ENCODE results near the gene GALNT6.

Gene GALNT6

DNA sequence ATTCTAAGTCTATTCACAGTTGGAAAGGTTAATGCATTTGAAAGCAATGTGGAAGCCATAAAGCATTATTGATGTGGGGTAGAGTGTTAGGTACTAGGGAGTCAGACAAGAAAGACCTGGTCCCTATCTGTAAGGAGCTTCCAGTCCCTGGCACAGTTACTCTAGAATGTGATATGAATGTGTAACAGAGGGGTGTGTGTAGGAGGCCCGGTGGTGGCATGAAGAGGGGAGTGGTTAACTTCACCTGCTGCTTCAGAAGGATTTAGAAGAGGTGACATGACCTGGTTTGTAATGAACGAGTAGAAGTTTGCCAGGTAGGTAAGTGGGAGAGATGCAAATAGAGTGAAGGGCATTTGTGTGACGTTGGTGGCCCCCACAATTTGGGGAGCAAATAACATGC is 15.1 kb upstream of the GALNT6 start:
- DNase-seq (ENCODE audit: low spot score) = no peak

DNA sequence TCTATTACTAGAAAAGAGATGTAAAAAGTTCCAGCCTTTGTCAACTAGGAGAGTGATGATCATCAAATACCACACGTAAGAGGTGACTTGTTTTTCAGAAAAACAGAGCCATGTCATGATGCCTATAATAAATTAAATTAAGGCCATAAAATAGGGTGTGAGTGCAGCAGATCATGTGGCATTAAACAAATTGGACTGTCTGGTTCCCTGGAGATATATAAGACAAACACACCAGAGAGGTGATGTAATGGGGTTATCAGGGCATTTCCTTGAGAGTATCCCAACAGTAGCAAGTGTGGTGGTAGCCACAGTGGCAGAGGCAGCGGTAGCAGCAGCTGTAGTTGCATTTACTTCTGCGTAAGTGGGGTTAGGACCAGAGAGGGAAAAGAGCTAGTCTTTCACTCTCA is 14.6 kb upstream of the GALNT6 start:
- DNase-seq (ENCODE audit: low spot score) = no peak

DNA sequence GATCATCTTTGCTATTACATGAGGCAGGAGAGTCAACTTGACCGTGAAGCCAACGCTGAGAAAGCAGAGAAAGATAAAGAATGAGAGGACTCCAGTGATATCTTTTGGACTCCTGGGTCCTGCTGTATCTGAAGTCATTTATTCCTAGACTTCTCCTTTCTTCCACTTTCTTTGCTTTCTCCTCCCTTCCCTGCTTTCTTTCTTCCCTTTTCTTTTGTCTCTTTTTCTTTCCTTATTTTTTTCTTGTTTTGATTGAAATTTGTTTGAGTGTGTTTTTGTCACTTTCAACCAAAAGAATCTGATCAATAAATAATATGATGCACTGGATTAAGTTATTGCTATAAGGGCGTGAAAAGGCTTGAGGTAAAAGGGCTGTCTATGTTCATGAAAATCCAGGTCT is 13.4 kb upstream of the GALNT6 start:
- DNase-seq (ENCODE audit: low spot score) = no peak

DNA sequence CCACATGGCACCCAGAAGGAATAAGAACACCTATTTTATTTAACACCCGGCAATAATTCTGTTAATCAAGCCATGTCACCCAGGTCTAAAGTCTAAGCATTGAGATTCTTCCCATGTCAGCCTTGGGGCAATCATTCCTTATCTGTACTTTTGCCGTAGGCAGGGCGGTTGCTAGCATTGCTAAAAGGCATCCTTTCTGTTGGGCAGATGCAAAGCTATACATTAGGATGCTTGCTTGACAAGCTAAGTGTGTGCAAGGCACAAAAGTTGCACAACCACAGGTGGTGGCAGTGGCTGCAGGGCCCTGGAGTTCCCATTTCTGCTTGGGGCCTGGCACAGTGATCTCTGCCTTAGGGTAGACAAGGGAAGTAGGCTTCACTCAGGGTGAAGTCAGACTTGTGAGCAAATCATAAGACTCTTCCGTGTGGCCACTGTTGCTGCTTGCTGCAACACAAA is 12.5 kb upstream of the GALNT6 start:
- DNase-seq (ENCODE audit: low spot score) = no peak

DNA sequence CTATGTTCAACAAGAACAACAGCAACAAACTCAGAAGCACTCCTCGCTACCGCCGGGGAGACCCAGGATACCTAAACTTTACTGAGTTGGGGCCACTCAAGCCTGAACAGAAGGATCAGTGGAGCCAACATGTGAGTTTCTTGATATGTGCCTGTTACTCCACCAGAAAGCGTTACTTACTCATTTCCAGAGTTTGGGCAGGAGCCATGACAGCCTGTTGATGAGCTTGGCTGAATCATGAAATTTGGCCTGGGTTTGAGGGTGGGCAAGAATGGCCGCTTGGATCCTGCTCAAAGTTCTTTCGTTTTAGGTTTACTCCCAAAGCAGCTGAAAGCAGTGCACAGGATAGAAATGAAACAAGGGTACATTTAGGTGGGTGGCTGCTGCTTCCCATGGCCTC is 12.0 kb upstream of the GALNT6 start:
- no peak for DNase-seq (ENCODE audit: low spot score)

DNA sequence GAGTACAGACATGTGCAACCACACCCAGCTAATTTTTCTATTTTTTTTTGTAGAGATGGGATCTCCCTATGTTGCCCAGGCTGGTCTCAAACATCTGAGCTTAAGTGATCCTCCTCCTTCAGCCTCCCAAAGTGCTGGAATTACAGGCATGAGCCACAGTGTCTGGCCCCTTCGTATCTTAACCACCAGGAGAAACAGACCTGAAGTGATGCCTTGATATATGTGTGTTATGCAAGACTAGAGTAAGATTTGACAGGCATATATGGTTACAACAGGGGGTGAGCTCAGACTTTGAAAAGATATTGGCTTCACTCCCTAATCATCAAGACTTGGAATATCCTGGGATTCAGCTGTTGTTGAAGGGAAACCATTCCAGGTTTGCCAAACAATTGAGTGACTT is 10.7 kb upstream of the GALNT6 start:
- no peak for DNase-seq (ENCODE audit: low spot score)

DNA sequence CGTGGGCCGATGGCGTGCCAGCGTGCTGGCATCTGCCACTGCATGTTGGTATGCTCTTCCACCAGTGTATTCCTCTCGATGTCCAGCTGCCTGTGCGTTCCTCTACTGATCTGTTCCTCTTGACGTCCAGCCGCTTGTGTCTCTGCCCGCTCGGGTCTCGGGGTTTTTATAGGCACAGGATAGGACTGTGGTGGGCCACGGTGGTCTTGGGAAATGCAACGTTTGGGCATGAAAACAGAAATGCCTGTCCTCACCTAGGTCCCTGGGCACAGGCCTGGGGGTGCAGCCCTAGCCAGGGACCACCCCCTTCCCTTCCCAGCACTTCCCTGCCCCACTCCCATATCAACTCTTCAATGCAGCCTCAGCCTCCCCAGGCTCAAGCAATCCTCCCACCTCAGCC is 10.3 kb upstream of the GALNT6 start:
- DNase-seq (ENCODE audit: low spot score) = no peak

DNA sequence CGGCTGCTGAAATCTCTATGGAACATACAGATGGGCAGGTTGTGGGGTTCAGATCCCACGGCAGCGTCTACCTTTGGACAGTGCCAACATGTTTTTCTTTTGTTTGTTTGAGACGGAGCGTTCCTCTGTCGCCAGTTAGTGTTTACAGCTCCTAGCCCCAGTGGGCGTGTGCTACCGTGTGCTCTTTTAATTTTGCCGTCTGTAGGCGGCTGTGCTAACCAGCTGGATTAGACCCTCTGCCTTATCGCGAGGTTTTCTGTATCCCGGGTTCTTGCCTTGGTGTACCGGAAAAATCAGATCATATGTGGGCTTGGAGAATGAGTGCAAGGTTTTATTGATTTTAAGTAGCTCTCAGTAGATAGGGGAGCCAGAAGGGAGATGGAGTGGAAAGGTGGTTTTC is 9.8 kb upstream of the GALNT6 start:
- DNase-seq (ENCODE audit: low spot score) = no peak

DNA sequence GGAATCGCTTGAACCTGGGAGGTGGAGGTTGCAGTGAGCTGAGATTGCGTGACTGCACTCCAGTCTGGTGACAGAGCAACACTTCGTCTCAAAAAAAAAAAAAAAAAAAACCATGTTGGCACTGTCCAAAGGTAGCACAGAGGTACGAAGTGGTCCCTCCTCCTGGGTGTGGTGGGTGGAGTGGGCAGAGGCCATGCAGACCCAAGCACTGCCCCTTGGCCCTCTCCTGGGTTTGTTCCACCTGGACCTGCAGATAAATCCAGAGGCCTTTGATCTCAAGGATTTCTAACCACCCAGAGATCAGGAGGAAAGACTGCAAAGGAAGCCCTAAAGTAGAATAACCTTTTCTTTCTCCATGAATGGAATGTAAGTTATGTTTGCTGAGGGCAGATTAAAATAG is 8.7 kb upstream of the GALNT6 start:
- no peak for DNase-seq (ENCODE audit: low spot score)

DNA sequence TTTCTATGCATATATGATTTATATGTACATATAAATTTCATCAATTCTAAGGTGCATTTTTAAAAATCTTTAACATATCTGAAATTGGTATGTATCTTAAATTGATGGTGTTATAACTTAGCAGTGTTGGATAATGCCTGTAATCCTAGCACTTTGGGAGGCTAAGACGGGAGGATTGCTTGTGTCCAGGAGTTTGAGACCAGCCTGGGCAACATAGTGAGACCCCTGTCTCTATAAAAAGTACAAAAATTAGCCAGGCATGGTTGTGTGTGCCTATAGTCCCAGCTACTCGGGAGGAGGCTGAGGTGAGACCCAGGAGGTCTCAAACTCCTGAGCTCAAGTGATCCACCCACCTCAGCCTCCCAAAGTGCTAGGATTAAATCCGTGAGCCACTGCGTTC is 6.5 kb upstream of the GALNT6 start:
- DNase-seq (ENCODE audit: low spot score) = no peak

DNA sequence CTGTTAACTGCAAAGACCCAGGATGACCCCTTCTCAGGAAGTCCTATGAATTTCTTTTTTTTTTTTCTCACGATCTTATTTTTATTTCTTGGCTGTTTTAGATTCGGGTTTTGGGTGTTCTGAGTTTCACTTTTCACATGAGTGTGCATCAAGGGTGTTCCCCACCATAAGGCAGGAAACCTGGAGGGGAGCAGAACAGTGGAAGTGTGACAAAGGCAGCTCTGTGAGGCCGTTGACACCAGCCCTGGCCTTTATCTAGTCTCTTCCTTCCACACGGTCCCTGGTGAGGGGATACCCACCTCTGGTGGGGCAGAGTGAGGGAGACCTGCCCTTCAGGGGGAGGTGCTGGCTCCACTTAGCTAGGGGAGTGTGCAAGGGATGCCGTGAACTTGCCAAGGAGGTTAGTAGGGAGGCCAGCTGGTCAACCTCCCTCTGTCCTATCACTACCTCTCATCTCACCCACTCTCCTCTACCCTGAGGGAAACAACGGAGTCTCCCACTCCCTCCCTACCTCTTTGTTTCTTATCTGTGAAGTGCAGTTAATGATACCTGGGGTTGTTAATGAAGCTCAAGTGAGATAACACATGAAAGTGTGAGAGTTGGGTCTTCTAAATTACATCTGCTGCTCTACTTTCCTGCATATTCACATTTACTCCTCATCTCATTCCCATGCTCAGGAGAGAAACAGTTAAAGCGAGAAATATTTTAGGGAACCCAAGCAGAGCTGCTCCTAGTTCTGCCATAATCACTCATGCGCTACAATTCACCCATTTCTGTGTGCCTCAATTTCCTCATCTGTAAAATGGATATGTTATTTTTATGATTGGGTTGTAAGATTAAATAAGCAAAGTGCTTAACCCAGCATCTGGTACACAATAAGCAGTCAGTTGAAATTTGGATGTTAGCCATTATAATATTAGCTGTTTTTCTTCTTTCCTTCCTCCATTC is 4.4 kb upstream of the GALNT6 start:
- DNase-seq (ENCODE audit: low spot score) = no peak

DNA sequence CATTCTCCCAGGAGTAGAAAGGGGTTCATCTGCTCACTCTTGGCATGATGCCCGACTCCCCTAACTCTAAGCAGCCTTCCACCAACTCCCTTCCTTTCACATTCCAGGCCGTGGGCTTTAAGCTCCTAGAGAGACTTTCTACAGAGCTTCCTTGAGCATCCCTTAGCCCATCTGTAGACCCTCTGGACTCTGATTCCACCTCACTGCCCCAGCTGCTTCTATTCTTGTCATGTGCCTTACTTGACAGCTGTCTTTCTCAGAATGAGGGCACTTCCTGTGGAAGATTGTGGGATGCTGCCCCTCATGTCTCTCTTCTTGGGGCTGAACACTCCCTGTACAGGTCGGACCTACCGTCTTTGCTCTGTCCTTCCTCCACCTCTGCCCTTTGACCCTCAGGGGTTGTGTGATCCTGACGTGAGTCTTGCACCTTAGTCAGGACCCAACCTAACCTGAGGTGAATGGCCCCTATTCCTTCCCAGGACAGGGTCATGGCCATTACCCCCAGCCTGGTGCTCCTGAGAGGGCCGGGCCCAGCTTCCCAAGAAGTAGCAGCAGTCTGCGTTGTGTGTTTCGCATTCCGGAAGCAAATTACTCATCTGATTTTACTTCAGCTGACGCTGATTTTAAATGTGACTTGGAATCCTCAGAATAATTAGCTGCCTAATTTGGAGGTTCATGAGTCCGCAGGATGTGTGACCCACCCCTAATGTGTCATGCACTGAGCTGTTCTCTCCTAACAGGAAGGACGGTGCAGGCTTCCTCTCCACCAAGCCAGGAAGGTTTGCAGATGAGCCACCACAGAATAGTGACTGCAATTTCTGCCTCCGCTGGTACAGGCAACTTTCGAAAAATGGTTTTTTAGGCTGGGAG is 2.7 kb upstream of the GALNT6 start:
- DNase-seq (ENCODE audit: low spot score) = no peak

DNA sequence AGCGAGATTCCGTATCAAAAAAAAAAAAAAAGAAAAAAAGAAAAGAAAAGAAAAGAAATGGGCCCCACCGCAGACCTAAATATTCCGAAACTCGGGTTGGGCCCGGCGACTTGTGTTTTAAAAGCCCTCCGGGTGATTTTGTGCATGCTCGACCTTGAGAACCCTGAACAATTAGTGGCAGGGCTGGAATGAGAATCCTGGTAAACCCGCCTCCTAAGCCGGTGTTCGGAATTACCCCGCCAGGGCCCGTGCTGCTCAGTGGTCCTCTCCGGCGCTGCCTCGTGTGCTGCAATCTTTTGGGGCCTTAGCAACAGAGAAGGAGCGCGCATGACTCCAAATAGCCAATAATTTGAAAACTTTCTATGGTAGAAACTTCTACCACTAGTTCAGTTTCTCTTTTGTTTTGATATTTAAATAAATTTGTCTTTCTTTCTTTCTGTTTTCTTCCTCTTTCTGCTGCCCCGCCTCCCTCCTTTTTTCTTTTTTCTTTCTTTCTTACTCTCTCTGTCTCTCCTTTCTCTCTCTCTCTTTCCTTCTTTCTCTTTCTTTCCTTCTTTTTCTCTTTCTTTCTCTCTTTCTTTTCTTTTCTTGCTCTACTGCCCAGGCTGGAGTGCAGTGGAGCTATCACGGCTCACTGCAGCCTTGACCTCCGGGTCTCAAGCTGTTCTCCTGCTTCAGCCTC is 1.5 kb upstream of the GALNT6 start:
- DNase-seq (ENCODE audit: low spot score) = peak; percentile 67

DNA sequence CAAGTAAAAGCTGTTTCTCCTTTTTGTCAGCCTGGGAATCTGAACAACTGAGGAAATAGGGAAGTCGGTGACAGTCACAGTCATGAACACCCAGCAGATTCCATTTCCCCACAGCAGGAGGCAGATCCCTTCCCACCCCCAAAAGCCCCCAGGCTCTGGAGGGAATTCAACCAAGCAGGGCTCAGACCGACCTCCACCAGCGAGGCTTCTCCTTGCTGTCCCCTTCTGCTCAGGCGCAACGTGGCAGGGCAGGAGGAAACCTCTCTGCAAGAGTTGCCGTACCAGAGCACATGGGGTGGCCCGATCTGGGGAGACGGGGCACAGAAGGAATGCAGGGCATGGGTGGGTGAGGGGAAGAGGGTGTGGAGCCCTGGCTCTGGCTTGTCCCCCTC is 319 bp downstream of the GALNT6 start:
- DNase-seq (ENCODE audit: low spot score) = no peak

DNA sequence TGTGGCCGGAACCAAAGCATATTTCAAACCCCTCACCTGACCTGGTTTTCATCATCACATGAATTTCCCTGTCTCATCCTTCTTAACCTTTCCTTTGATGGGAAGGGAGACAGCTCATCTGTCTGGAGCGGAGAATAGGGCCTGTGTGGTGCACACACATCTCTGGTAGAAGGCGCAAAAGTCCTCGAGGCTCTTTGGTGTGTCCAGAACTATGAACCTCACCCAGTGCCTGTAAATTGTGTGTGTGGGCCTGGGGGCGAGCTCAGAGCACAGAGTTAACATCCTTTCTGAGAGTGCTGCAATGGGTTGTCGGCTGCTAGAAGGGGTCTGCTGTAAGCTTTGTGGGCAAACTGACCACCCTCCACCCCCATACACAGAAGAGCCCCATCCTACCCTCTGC is 749 bp downstream of the GALNT6 start:
- DNase-seq (ENCODE audit: low spot score) = no peak

DNA sequence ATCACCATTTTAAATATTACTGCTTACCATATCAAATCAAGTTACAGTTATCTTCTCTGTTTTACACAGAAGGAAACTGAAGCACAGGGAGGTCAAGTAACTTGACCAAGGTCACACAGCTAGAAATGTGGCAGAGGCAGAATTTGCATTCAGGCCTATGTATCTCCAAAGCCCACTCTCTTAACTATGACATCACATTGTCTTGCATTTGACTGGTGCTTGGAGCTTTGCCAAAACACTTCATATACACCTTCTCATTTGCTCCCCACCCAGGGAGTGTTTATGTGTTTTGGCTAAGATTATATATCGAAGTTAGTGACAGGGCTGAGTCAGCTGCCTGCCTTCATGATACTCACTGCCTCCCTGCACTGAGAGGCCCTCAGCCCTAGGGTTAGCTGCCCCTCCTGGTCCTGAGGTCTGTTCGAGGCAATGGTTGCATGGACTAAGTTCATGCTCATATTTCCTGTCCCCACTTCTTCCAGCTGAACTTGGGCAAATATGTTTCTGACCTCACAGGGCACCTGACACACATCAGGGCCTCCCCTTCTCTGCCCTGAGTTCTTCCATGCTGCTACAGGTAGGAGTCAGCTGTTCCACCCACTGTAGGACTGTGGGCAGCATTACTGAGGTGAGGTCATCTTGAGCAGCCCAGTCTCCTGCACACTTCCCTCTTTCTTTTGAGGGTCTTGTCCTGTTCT is 1.8 kb downstream of the GALNT6 start:
- no peak for DNase-seq (ENCODE audit: low spot score)

DNA sequence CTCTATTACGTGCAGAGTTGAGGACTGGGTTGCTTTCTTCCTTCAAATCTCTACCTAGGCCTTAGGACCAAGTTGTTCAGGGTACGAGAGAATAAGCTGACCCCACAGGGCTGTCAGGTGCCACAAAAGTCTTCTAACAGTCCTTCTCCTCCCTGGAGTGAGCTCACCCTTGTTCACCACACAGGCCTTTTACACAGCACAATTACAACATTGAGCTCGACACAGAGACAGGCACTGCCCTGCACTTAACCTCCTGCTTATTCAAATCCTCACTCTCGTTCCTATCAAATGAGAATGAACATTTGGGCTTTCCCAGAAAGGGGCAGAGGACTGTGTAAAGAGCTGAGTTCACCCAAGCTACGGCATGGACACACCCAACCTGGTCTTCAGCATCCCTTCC is 2.4 kb downstream of the GALNT6 start:
- no peak for DNase-seq (ENCODE audit: low spot score)

DNA sequence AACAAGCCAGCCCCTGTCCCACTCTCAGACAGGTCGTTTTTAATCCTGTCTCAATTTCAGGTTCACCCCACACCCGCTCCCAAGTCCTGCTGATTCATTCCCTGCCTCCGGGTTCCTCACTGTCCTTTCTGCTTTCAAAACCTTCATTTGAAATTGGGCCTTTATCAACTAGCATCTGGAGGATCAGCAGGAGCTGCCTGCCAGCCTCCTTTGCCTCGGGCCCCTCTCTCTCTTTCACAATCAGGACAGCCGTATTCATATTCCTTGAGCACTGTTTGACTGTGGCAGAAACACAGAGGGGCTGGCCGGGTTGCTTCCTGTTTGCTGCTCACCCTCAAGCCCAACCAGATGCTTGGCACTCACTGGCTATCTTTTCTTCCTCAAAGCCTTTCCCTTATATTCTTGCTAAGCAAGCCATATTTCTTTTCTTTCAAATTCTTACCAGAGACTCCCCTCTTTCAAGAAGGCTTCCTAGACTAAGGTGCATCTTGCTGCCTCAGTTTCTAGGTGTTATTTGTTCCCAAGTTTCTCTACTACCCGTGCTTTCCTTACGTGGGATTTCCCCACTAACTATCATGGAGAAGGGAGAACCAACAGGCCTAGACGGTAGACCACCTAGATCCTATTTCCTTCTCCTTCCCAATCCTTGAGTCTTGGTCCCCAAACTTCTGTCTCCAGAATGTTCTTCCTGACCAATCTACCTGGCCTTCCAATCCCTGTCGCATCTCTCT is 3.0 kb downstream of the GALNT6 start:
- DNase-seq (ENCODE audit: low spot score) = no peak

DNA sequence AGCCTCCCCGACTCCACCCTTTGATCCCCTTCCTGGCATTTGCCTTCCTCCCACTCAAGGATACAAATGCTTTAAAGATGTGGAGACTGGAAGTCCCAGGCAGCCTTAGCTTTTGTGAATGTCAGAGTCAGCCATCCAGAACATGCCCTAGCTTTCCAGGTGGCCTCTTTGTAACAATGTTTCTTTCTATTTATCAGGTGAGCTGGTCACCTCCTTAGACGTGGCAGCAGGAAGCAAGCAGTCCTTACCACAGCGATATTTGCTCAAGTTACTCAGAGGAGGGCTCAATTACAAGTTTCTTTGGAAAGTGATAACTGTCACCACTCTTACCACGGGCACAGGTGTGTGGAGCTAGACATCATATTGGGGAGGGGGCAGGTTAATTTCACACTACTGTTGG is 4.9 kb downstream of the GALNT6 start:
- no peak for DNase-seq (ENCODE audit: low spot score)

DNA sequence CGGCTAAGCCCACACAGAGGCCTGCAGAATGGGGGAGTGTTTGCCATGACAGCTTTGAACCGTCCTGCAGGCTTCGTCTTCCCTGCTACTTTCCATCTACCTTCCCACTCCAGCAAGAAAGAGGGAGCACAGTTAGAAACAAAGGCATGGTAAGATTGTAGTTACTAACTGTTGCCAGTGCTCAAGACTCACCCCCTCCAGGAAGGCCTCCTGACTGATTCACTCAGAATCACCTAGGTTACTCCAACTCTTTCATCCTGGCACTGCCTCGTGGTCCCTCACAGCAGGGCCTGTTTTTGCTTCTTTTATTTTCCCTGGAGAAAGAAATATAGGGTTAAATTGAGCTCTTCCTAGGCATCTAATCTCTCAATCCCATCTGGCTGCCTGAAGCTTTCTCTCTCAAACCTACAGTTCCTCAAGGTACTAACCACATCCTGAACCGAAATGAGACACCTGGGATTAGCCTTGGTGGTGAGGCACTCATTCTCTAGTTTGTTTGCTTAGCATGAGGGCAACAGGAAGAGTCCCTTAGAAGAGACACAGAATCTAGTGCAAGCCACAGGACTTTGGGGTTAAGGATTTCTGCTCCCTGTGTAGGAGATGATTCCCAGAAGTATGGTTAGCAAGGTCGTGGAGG is 7.8 kb downstream of the GALNT6 start:
- no peak for DNase-seq (ENCODE audit: low spot score)

DNA sequence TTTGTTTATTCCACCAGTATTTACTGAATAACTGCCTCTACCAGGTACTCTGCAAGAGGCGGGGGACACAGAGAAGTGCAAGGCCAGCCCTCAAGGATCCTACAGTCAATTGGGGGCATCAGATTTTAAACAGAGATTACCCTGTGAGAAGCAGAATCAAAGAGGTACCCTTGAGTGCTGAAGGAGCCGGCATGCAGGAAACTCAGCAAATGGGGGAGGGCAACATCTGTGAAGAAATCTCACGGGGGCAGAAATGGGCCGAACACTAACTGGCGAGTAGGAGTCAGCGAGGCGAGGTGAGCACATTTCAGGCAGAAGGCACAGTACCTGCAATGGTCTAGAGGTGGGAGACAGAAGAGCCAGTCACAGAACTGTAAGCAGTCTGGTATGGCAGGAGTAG is 9.0 kb downstream of the GALNT6 start:
- DNase-seq (ENCODE audit: low spot score) = no peak

Measured in HuH-7.5 (cell line).